ENCODE data around the gene NPY4R2.
"Not testable (repeated sequence)": the region's sequence is repeated elsewhere in the genome, so short reads cannot be mapped to it uniquely, and the experiment has no call there.

NPY4R2 gene
- total RNA-seq, result 0 reads per million in 2 donors

GRCh38 chr10:47918475-47918874, at the start of gene NPY4R2:
NPY4R2 (plus strand) TSS chr10:47918662; CDS start chr10:47921988, 3,326 bp downstream.
- not testable (repeated sequence) for DNase-seq

DNA sequence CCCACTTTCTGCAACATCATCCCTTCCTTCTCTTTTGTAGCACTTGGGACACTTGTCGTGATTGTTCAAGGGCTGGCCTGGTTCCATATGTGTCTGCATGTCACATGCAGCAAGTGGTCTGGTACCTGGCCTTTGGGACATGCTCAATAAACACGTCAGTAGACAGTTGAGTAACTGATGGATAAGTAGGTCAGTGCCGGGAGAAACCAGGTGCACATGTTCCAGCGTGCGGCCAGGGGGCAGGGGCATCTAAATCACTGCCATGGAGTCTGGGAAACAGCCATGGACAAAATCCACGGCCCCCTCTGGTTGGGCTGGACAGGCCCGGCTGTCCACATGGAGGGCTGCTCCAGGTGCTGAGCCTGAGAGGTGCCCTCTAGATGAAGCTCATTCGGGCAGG, 47.6 kb upstream of the NPY4R2 start:
- DNase-seq, result not testable (repeated sequence)

DNA sequence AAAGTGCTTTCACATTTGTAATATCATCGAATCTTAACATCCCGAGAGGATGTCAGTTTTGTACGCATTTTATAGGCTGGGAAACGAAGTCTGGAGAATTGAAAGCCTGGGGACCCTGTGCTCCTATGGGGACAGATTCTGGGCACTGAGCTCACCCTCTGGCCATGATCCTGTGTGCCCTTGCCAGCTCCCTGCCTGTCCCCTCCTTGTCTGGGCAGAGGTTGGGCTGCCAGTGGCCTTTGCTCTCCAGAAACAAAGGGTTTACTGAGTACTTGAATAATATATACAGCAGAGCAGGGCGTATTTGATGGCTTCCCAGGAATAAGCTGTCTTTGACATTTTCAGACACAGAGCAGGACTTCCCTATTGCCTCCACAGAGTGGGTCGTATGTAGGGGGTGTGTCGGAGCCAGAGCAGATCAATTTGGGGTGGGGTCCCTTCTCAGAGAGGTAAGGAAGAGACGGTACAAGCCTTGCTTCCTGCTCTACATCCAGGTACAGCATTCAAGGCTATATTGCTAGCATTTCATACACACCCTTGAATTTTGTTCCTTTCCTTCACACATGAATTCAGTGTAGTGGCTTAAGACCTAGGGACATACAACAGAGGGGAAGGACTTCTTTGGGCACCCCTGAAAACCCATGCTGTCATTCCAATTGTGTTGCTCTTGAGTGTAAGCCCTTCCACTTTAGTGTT, 46.8 kb upstream of the NPY4R2 start:
- not testable (repeated sequence) for DNase-seq

DNA sequence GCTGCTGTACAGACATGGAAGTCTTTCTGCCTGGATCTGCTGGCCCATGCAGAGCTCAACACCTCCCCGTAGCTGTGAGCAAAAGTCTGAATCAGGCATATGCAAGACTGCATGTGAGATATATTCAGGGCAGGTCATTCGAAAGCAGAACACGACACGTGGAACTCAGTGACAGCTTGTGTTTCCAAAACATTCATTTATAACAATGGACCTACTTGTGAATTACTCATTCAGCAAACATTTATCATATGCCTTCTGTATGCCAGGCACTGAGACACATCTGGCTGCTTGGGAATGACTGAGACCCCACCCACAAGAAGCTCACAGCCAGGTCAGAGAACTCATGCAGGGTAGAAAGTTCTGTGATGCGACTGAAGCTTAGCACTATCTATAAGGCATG, 46.2 kb upstream of the NPY4R2 start:
- DNase-seq, result not testable (repeated sequence)

DNA sequence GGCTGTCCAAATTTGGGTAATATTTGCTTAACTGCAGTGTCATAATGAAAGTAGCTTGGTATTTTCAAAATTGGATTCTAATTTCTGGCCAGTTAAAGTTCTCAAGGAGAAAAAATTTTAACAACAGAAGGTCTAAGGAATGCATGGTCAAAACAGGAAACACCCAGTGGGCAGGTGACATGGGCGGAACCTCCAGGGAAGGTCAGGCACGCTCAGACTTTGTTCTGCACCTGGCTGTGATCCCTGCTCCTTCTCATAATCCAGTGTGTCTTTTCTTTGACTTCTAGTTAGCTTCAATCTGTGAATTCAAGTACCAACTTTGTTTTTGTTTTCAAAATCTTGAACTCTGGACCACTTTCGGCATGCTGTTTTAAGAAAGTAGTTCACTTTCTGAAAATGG, 34.2 kb upstream of the NPY4R2 start:
- DNase-seq, result not testable (repeated sequence)

DNA sequence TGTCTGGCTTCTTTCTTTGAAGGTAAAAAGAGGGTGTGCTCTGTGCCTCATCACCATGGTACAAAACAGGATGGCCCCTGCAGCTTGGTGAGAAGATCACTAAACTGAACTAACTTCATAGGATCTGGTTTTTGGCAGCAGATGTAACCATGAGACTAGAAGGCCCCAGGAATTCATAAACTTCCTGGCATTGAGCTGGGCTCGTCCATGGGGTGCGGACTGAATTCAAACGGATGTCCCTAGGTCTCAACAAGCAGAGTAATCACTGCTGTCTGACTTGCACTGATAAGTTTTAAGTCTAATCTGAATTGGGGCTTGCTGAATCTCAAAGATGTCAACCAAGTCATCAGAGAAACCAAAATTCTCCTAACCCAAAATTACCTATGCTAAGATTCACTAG, 33.5 kb upstream of the NPY4R2 start:
- not testable (repeated sequence) for DNase-seq

DNA sequence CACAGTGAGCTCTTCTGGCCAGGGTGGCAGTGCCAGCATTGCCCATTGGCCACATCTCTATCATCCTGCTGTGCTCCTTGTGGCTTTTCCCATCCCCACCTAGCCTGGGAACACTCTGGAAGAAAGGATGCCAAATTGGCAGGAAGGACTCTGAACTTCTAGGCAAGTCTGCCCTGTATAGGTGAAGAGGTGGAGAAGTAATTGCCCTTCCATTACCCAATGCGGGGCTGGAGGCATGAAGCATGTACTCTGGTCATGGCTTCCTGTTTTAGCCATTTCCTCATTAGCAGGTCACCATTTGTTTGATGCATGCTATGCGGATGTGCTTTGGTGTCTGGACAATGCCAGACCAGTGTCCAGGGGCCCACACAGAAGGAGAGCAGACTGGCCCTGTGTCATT, 32.1 kb upstream of the NPY4R2 start:
- DNase-seq, result not testable (repeated sequence)

DNA sequence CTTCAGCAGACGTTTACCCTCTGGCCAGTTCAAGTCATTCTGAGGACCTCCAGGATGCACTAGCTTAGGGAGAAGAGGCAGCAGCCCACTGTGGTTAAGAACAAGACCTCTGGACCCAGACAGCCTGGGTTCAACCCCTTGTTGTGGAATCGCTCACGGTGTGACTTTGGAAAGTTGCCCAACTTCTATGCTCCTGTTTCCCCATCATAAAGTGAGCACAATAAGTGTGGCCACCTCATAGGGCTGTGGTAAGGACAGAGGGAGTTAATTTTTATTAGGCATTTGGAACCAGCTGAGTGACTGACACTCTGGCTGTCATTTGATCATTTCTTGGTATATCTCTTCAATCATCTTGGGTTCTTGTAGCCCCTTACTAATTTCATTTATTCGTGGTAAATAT, 31.6 kb upstream of the NPY4R2 start:
- not testable (repeated sequence) for DNase-seq

GRCh38 chr10:47890737-47891136, 27.7 kb upstream of the NPY4R2 start:
- DNase-seq, result not testable (repeated sequence)

GRCh38 chr10:47892494-47893261, 25.8 kb upstream of the NPY4R2 start:
- not testable (repeated sequence) for DNase-seq

GRCh38 chr10:47894571-47894970, 23.9 kb upstream of the NPY4R2 start:
- peak in 1 of 5 experiments; percentile 8 for DNase-seq

GRCh38 chr10:47897813-47898212, 20.6 kb upstream of the NPY4R2 start:
- not testable (repeated sequence) for DNase-seq

GRCh38 chr10:47909333-47909732, 9.1 kb upstream of the NPY4R2 start:
- not testable (repeated sequence) for DNase-seq

DNA sequence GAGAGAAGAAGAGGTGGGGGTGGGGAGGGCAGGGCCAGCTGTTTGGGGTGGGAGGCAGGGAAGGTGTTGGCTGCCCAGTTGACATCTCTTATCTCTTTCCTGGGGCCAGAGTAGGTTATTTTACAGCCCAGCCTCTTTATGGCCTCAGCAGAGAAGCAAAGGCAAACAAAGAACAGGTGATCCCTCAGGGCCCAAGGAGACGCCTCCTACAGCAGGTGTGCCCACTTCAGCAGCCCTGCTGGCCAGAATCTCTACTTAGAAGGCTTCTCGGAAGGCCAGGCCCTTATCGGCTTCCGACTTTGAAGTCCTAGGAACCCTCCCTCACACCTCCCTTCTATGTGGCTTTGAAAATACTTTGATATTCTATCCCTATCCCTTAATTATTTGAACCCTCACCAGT, 8.0 kb upstream of the NPY4R2 start:
- not testable (repeated sequence) for DNase-seq

DNA sequence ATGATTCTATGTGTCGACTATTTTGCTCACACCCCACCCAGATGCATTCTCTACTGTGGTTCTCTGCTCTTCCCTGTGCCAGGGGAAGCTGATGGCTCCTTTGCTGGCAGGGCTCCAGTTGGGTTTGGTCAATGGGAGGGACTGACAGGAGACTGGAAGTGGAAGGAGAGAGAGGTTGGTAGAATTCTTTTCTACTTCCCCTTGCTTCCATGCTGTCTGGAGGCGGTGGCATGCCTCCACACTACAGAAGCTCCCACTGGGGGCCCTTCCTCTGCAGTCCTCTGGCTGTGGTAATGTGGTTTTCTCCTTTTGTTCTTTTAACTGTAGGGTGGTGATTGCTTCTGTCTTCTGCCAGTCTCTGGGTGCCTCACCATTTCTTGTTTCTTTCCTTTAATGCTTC, 4.4 kb upstream of the NPY4R2 start:
- not testable (repeated sequence) for DNase-seq

GRCh38 chr10:47915849-47916548, 2.5 kb upstream of the NPY4R2 start:
- DNase-seq, result not testable (repeated sequence)

DNA sequence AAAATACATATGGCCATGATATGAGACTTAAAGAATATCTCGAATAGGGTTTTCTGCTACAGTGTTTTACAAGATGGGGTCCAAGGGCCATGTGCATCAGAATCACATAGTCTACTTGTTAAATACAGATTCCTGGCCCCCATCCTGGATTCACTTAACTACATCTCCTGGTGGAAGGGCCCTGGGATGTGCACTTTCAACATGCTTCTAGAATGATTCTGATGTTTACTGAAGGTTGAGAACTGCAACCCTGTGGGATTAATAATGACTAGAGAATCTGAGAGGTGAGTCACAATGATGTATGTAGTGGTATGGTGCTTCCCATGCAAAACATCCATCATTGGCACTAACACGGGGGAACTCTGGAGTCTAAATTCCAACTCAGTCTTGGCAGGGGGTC, 2.1 kb downstream of the NPY4R2 start:
- DNase-seq, result not testable (repeated sequence)

DNA sequence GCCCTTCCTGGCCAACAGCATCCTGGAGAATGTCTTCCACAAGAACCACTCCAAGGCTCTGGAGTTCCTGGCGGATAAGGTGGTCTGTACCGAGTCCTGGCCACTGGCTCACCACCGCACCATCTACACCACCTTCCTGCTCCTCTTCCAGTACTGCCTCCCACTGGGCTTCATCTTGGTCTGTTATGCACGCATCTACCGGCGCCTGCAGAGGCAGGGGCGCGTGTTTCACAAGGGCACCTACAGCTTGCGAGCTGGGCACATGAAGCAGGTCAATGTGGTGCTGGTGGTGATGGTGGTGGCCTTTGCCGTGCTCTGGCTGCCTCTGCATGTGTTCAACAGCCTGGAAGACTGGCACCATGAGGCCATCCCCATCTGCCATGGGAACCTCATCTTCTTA, 4.0 kb downstream of the NPY4R2 start:
- not testable (repeated sequence) for DNase-seq

DNA sequence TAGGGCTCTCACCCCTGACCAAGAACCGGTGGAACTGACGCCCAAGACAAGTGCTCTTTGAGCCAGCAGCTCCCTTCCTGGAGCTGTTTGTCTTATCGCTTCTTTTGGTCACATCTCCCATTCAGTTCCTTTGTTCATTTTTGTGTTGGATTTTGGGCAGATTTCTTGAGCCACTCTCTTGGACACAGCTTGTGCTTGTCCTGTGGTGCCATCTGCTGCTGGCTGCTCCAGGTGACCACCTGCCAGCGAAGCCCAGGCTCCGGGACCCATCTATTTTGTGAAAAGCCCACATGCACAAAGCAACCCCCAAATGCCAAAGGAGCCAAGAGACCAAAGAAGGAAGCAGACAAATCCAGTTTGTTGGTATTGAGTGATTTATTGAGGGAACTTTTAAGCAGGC, 6.2 kb downstream of the NPY4R2 start:
- not testable (repeated sequence) for DNase-seq

DNA sequence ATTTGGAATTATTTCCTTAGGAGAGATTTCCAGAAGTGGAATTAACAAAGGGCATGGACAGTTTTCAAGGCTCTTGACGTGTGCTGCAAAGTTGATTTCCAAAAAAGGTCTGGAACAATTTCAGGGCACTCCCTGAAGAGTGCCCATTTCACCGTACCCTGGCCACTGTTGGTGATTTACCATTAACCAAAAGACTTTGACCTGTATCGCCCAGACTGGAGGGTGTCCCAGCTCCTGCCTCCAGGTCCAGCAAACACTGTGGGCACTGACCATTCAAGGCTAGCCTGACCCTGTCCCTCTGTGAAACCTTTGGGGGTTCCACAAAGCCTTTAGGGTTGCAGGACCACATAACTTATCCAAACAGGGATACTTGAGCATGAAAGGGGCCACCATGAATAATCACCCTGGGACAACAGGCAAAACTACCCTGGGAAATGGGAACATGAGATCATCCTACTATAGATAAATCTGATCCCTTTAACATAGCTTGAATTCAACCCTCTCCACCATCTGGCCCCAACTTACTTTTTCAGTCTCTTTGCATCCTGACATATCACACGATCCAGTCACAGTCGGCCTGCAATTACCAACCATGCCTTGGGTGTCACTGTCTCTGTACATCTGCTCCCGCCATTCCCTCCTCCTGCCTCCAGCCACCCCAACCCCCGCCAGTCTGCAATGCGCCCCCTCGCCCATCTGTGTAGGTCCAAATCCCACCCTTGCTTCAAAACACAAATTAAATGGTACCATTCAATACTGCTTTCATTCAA, 8.9 kb downstream of the NPY4R2 start:
- not testable (repeated sequence) for DNase-seq

DNA sequence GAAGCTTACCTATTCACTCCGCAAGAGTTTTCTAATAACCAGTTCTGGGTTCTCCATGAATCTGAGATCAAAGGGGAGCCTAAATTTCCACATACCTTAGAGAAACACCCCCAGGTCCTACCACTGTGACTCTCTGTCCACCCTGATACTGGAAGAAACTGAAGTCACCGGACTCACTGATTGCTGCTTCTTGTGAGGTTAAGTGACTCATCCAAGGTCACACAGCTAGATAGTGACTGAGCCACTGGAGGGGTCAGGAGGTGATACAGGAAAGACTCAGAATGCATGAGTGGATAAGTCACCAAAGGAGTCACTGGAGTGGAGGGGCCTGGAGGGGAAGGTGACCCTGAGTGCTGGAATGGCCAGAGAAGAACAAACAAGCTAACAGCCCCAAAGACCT, 9.8 kb downstream of the NPY4R2 start:
- not testable (repeated sequence) for DNase-seq

- not testable (repeated sequence) for DNase-seq
These were observed 14.4 kb downstream of the NPY4R2 start for GRCh38 chr10:47932824-47933223.
